HepG2 (cell line): ENCODE measurements around the gene LRRC27. TPM values are rescaled to one million over a fixed set of nuclear protein-coding genes. Genes with fewer than 3 reads are reported as not detected.

Experiments
- CEBPG ChIP-seq: IDR thresholded peaks from 2 replicates; pipeline ENCODE4 v1.6.1; 2016
- FOXA1 ChIP-seq, 2 experiments: fragments of 450-650 bp in 1 of 2; sonication (generic) in 1 of 2; formaldehyde crosslinking in 1 of 2; IDR thresholded peaks; 2 replicates each; pipeline versions ENCODE4 v1.4.0 to v1.6.1; 2016 to 2020; ENCODE audit warnings: missing genetic modification reagents in 1 of 2
- MNT ChIP-seq: fragments of 450-650 bp; IDR thresholded peaks from 2 replicates; pipeline ENCODE4 v1.6.1; 2016
- MXI1 ChIP-seq: IDR thresholded peaks from 3 replicates; pipeline ENCODE4 v1.6.1; 2012; ENCODE audit warnings: low read depth, low read length, inconsistent platforms, borderline replicate concordance
- PRDM15 ChIP-seq: sonication (generic); formaldehyde crosslinking; IDR thresholded peaks from 2 replicates; pipeline ENCODE4 v1.4.0; 2020; ENCODE audit warnings: missing genetic modification reagents
- PRDM4 ChIP-seq: sonication (generic); formaldehyde crosslinking; IDR thresholded peaks from 2 replicates; pipeline ENCODE4 v1.9.0; 2021; ENCODE audit warnings: missing genetic modification reagents, borderline replicate concordance
- RARA ChIP-seq: IDR thresholded peaks from 2 replicates; pipeline ENCODE4 v1.6.1; 2016; ENCODE audit warnings: missing genetic modification reagents, missing compliant biosample characterization
- REL ChIP-seq: sonication (generic); formaldehyde crosslinking; conservative IDR thresholded peaks from 2 replicates; pipeline ENCODE4 v1.8.0; 2022; ENCODE audit warnings: mild to moderate bottlenecking, missing genetic modification reagents, moderate library complexity
- ZBTB42 ChIP-seq: sonication (generic); formaldehyde crosslinking; IDR thresholded peaks from 2 replicates; pipeline ENCODE4 v1.5.0; 2020; ENCODE audit warnings: mild to moderate bottlenecking, missing genetic modification reagents
- ZNF180 ChIP-seq: sonication (generic); formaldehyde crosslinking; IDR thresholded peaks from 2 replicates; pipeline ENCODE4 v1.4.0; 2020; ENCODE audit warnings: low read depth, missing genetic modification reagents, borderline replicate concordance
- ZNF30 ChIP-seq: sonication (generic); formaldehyde crosslinking; IDR thresholded peaks from 2 replicates; pipeline ENCODE4 v1.5.0; 2020; ENCODE audit warnings: mild to moderate bottlenecking, missing genetic modification reagents
- ZNF512B ChIP-seq: sonication (generic); formaldehyde crosslinking; IDR thresholded peaks from 2 replicates; pipeline ENCODE4 v1.5.1; 2020; ENCODE audit warnings: missing genetic modification reagents, mild to moderate bottlenecking, borderline replicate concordance
- ZNF546 ChIP-seq: sonication (generic); formaldehyde crosslinking; conservative IDR thresholded peaks from 2 replicates; pipeline ENCODE4 v1.8.1; 2023; ENCODE audit warnings: mild to moderate bottlenecking, missing genetic modification reagents
- ZNF574 ChIP-seq: sonication (generic); formaldehyde crosslinking; IDR thresholded peaks from 2 replicates; pipeline ENCODE4 v1.4.0; 2020; ENCODE audit warnings: missing genetic modification reagents
- polyA plus RNA-seq, 8 experiments: library from polyadenylated mRNA; depleted of rRNA in 3 of 8; stranded (reverse) in 7 of 8; unstranded in 1 of 8; fragments of >200 nt; fragmentation: Illumina TruSeq in 4 of 8; extraction: Trizol in 4 of 8; gene quantifications; 2 replicates each; pipeline versions ENCODE4 v1.2.1 to v1.2.3, GENCODE V29; 2011 to 2016; ENCODE audit warnings: low read depth in 4 of 8, missing spikeins in 1 of 8, mixed read lengths in 1 of 8; ENCODE audit not compliant: insufficient read depth in 1 of 8
- total RNA-seq, 5 experiments: library from RNA; depleted of rRNA; stranded (reverse); fragments of >200 nt; fragmentation: Illumina TruSeq; extraction: Trizol; gene quantifications; 2 replicates each; pipeline ENCODE4 v1.2.3, GENCODE V29; 2016; ENCODE audit warnings: low read depth in 1 of 5

The LRRC27 gene
- total and polyA plus RNA-seq, 2 of the 13 experiments (the other 11 are each of a cell fraction or from before 2014, with no cell fraction given) = 4.2 to 4.6 TPM

GRCh38 chr10:132331601-132332432 is at the start of gene LRRC27 (continued):
- TF ChIP-seq PRDM15 (CRISPR knock-in tag) = no peak
- TF ChIP-seq ZNF546 (CRISPR knock-in tag) = no peak
- TF ChIP-seq ZNF30 (CRISPR knock-in tag) = no peak
- peak; percentile 50 for TF ChIP-seq ZNF574
- no peak for TF ChIP-seq ZBTB42 (CRISPR knock-in tag)
- TF ChIP-seq PRDM4 (CRISPR knock-in tag) = no peak
- peak; percentile 78 for TF ChIP-seq MNT
- no peak for TF ChIP-seq CEBPG (CRISPR knock-in tag)
- no peak for TF ChIP-seq ZNF180 (CRISPR knock-in tag)
- peak; percentile 99 for TF ChIP-seq MXI1
- TF ChIP-seq REL (CRISPR knock-in tag) = peak; percentile 65; the same call in 1 of the 2 replicates
- TF ChIP-seq ZNF512B (CRISPR knock-in tag) = no peak
- TF ChIP-seq FOXA1 (IDR thresholded peaks at IDR 0.05) = no peak
- no peak for TF ChIP-seq FOXA1 (CRISPR knock-in tag; IDR thresholded peaks at IDR 0.05)
- no peak for TF ChIP-seq RARA
